Activated CD4-positive, alpha-beta T cell treated with anti-CD3 and anti-CD28 coated beads, Interleukin-2, amount 50 U/mL, for 16 hours (primary cell): ENCODE results near the gene DTNBP1.

ENCODE experiments used
- DNase-seq: peaks from one replicate; pipeline ENCODE4 v3.0.0-alpha.2; 2020

The DTNBP1 gene

GRCh38 chr6:15512126-15512525 is 150.7 kb downstream of the DTNBP1 start:
- DNase-seq: no peak

- DNase-seq: no peak
Measured at GRCh38 chr6:15511248-15512125, 151.3 kb downstream of the DTNBP1 start.

- DNase-seq: no peak
Measured at GRCh38 chr6:15510536-15511247, 152.1 kb downstream of the DTNBP1 start.

GRCh38 chr6:15510121-15510520 is 152.7 kb downstream of the DTNBP1 start:
- no peak for DNase-seq

GRCh38 chr6:15509335-15509933 is 153.4 kb downstream of the DTNBP1 start:
- DNase-seq: no peak

GRCh38 chr6:15508931-15509330 is 153.9 kb downstream of the DTNBP1 start:
- no peak for DNase-seq

- DNase-seq: no peak
Measured at GRCh38 chr6:15508441-15508871, 154.4 kb downstream of the DTNBP1 start.

GRCh38 chr6:15507746-15508145 is 155.1 kb downstream of the DTNBP1 start:
- no peak for DNase-seq

- no peak for DNase-seq
Measured at GRCh38 chr6:15507221-15507620, 155.6 kb downstream of the DTNBP1 start.

- DNase-seq: no peak
Measured at GRCh38 chr6:15506066-15506465, 156.8 kb downstream of the DTNBP1 start.

GRCh38 chr6:15505463-15505918 is 157.3 kb downstream of the DTNBP1 start:
- no peak for DNase-seq

- no peak for DNase-seq
Measured at GRCh38 chr6:15504581-15505350, 158.1 kb downstream of the DTNBP1 start.

GRCh38 chr6:15504040-15504495 is 158.8 kb downstream of the DTNBP1 start:
- no peak for DNase-seq

- no peak for DNase-seq
Measured at GRCh38 chr6:15503346-15503680, 159.5 kb downstream of the DTNBP1 start.

- no peak for DNase-seq
Measured at GRCh38 chr6:15502446-15503345, 160.1 kb downstream of the DTNBP1 start.

- no peak for DNase-seq
Measured at GRCh38 chr6:15501826-15502445, 160.9 kb downstream of the DTNBP1 start.

GRCh38 chr6:15500901-15501825 is 161.7 kb downstream of the DTNBP1 start:
- no peak for DNase-seq

- no peak for DNase-seq
Measured at GRCh38 chr6:15500078-15500740, 162.6 kb downstream of the DTNBP1 start.

GRCh38 chr6:15499591-15499990 is 163.2 kb downstream of the DTNBP1 start:
- no peak for DNase-seq

- DNase-seq: no peak
Measured at GRCh38 chr6:15499125-15499524, 163.7 kb downstream of the DTNBP1 start.
